22Rv1 (cell line): ENCODE results near the gene HEY2.

ENCODE experiments used
- H3K27ac ChIP-seq: fragments of 450-650 bp; 2 replicates; pipeline ENCODE4 v1.5.1; 2017
- ZFX ChIP-seq: fragments of 450-650 bp; IDR thresholded peaks from 2 replicates; pipeline ENCODE4 v1.6.1; 2017; ENCODE audit warnings: antibody characterized with exemption, borderline replicate concordance
- TF ChIP-seq, protein P1 (sequence below): fragments of 450-650 bp; IDR thresholded peaks from 2 replicates; pipeline ENCODE4 v1.5.1; 2017; ENCODE audit warnings: mild to moderate bottlenecking

The HEY2 gene

GRCh38 chr6:125791151-125791819 lies 41.9 kb downstream of the HEY2 start:
- TF ChIP-seq, protein P1, sequence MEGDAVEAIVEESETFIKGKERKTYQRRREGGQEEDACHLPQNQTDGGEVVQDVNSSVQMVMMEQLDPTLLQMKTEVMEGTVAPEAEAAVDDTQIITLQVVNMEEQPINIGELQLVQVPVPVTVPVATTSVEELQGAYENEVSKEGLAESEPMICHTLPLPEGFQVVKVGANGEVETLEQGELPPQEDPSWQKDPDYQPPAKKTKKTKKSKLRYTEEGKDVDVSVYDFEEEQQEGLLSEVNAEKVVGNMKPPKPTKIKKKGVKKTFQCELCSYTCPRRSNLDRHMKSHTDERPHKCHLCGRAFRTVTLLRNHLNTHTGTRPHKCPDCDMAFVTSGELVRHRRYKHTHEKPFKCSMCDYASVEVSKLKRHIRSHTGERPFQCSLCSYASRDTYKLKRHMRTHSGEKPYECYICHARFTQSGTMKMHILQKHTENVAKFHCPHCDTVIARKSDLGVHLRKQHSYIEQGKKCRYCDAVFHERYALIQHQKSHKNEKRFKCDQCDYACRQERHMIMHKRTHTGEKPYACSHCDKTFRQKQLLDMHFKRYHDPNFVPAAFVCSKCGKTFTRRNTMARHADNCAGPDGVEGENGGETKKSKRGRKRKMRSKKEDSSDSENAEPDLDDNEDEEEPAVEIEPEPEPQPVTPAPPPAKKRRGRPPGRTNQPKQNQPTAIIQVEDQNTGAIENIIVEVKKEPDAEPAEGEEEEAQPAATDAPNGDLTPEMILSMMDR = peak; percentile 87
- no peak for TF ChIP-seq ZFX
- peak overlapping the region; percentile 86 for H3K27ac ChIP-seq

DNA sequence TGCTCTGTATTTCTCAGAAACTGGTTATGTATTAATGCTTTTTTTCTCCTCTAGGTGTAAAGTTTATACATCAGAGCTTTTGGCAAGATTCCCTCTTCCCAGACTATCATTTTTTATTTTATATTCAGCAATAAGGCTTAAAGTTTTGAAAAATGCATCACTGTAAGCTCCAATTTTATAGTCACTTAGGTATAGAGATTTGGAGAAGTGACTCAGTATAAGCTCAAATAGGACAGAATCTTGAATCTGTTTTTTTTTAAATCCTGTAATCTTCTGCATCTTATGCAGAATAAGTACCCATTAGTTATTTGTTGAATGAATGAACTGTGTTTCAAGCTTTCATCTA lies 42.4 kb downstream of the HEY2 start:
- TF ChIP-seq, protein P1 = peak; percentile 53
- TF ChIP-seq ZFX = no peak
- H3K27ac ChIP-seq = peak overlapping the region; percentile 86

GRCh38 chr6:125792172-125792571 lies 42.7 kb downstream of the HEY2 start:
- H3K27ac ChIP-seq = no peak overlapping the region
- TF ChIP-seq, protein P1 = no peak
- TF ChIP-seq ZFX = no peak

DNA sequence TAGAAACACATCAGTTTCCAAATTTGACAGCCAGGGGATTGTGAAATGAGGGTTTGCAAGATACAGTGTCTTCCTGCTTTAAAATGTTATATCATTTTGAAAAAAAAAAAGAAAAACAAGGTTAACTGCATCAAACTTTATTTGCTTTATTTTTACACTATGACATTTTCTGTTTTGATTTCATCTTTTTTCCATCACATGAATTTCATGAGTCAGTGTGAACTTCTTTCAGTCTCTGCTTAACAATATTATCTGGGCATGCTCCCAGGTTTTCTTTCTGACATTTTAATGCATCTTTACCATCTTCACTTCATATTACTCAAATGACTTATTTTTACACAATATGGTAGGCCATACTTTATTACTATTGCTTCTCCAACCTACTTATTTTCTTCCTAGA lies 43.2 kb downstream of the HEY2 start:
- TF ChIP-seq, protein P1 = no peak
- no peak for TF ChIP-seq ZFX
- no peak overlapping the region for H3K27ac ChIP-seq

DNA sequence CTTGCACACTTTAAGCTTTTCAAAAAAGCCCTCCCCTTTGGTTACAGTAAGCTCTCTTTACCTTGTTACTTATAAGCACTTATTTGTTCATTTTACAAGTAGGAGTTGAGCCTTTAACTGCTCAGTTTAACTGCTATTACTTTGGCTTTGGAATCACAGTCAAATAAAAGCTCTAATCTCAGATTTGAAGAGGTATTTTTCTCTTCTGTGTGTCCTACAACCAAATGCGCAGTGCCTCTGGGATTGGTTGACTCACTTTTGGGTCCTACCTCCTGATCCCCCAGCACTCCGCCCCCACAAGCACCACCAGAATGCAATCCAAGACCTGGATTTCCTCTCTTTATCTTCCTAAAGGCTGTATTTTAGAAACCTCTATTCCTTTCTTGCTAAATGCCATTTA lies 43.8 kb downstream of the HEY2 start:
- TF ChIP-seq, protein P1 = no peak
- no peak for TF ChIP-seq ZFX
- no peak overlapping the region for H3K27ac ChIP-seq

GRCh38 chr6:125793863-125794262 lies 44.4 kb downstream of the HEY2 start:
- TF ChIP-seq ZFX = no peak
- TF ChIP-seq, protein P1 = no peak
- no peak overlapping the region for H3K27ac ChIP-seq

GRCh38 chr6:125794342-125795137 lies 45.1 kb downstream of the HEY2 start:
- TF ChIP-seq, protein P1 = no peak
- TF ChIP-seq ZFX = no peak

More at GRCh38 chr6:125794342-125795137, 45.1 kb downstream of the HEY2 start:
- no peak overlapping the region for H3K27ac ChIP-seq
